Colonic mucosa (tissue), 4 donors: ENCODE data around the gene PITX2. TPM values are rescaled to one million over a fixed set of nuclear protein-coding genes. Genes with fewer than 3 reads are reported as not detected.
"Not testable (repeated sequence)": the region's sequence is repeated elsewhere in the genome, so short reads cannot be mapped to it uniquely, and the experiment has no call there.

Source experiments
- DNase-seq: peaks from one replicate; pipeline ENCODE4 v3.0.0-alpha.2; 2020
- H3K27ac ChIP-seq: fragments of 200-600 bp; one replicate; pipeline ENCODE4 v1.8.0; 2021
- H3K27me3 ChIP-seq: fragments of 200-600 bp; one replicate; pipeline ENCODE4 v1.8.0; 2021
- H3K36me3 ChIP-seq: fragments of 200-600 bp; one replicate; pipeline ENCODE4 v1.8.0; 2021
- H3K4me1 ChIP-seq: fragments of 200-600 bp; one replicate; pipeline ENCODE4 v1.8.0; 2021; ENCODE audit warnings: mild to moderate bottlenecking
- H3K4me3 ChIP-seq: fragments of 200-600 bp; one replicate; pipeline ENCODE4 v1.8.0; 2021
- H3K9ac ChIP-seq, 2 donors: one replicate each; pipeline ENCODE4 v1.7.0; 2013; ENCODE audit warnings: control low read depth in 2 of 2, low read depth in 2 of 2, low read length in 2 of 2
- H3K9me3 ChIP-seq: fragments of 200-600 bp; one replicate; pipeline ENCODE4 v1.8.0; 2021
- CTCF ChIP-seq: fragments of 200-600 bp; IDR thresholded peaks from one replicate; pipeline ENCODE4 v1.8.0; 2022; ENCODE audit warnings: antibody characterized with exemption, mild to moderate bottlenecking
- intact Hi-C: fragments of 100-400 bp; cut with DNase I; formaldehyde crosslinking; loops from one replicate; pipeline ENCODE4 v1.14.1; 2022
- total RNA-seq, 2 donors: library from RNA; stranded (reverse); fragmentation: NEBNext Ultra II Directional in 1 of 2; extraction: Animal tissue kit (Norgen Biotek cat#: 25700) in 1 of 2; gene quantifications; one replicate each; pipeline ENCODE4 v1.2.1, GENCODE V29; 2021
- donor health status: healthy.
- donor health status: DM: no; HTN: no; CAD: no.
- donor health status: DM: no; HTN: no; CAD: no.

Gene PITX2
- total RNA-seq, 2 donors from 2014 or later: 0.45 to 0.64 TPM

- no peak overlapping the region for H3K27ac ChIP-seq
- intact Hi-C loops: no loop called here
- H3K4me3 ChIP-seq: no peak overlapping the region
- H3K27me3 ChIP-seq: no peaks in the 10 kb centered on the region
- H3K9ac ChIP-seq: no peak overlapping the region
- no peaks in the 10 kb centered on the region for H3K36me3 ChIP-seq
- TF ChIP-seq CTCF: no peak
- no peak for DNase-seq
- H3K4me1 ChIP-seq: no peaks in the 10 kb centered on the region
- H3K9me3 ChIP-seq: no peaks in the 10 kb centered on the region
Measured at GRCh38 chr4:110586131-110586850, 36.6 kb downstream of the PITX2 start.

- not testable (repeated sequence) for H3K27me3 ChIP-seq, H3K4me3 ChIP-seq
Measured at GRCh38 chr4:110576696-110577095, 46.2 kb downstream of the PITX2 start.

More at GRCh38 chr4:110576696-110577095, 46.2 kb downstream of the PITX2 start:
- H3K4me1 ChIP-seq, H3K9me3 ChIP-seq, H3K27ac ChIP-seq, H3K36me3 ChIP-seq, DNase-seq, H3K9ac ChIP-seq, intact Hi-C loops: not testable (repeated sequence)

Other genes with a start within 250 kb of the PITX2 start
- gene ENPEP, start 146.9 kb downstream of the PITX2 start, total RNA-seq: under 1 TPM; 0.27 to 0.88 TPM